ENCODE data around the gene ODF4.

DNA sequence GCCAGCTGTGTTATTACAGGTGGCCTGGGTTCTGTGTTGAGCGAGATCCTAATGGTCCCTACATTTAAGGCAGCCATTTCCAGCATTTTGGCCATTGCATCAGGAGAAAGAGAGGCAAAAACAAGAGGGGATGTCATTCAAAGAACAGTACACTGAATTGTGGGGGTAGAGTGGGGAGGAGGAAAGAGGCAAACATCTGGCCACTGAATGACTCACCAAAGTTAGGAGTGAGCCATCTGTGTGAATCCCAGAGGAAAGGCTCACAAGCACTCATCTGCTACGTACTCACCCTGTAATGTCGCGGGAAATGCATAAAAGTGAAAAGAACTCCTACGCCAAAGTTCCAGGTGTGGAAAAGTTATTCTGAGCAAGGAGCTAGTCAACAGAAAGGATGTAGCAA, 20.1 kb downstream of the ODF4 start:
- TF ChIP-seq EZH2 (IDR thresholded peaks at IDR 0.05; ENCODE audit: borderline replicate concordance, control insufficient read depth, low read depth, low read length) (no peak), MYB (IDR thresholded peaks at IDR 0.05; ENCODE audit: borderline replicate concordance, low read depth, low read length) (no peak), RAD51 (IDR thresholded peaks at IDR 0.05) (no peak), ETV6 (conservative IDR thresholded peaks at IDR 0.05 in 1 of 2, IDR thresholded peaks at IDR 0.05 in 1 of 2; ENCODE audit: borderline replicate concordance in 1 of 2, low read depth in 1 of 2) (no peak)
